GM19463 (cell line): ENCODE results near the gene HTRA1.

Experiments used
- ATAC-seq: cut with Tn5 transposase; IDR thresholded peaks from one replicate; pipeline ENCODE4 v1.9.1; 2021; ENCODE audit warnings: mild to moderate bottlenecking, moderate library complexity; ENCODE audit not compliant: unreplicated experiment

Gene HTRA1

DNA sequence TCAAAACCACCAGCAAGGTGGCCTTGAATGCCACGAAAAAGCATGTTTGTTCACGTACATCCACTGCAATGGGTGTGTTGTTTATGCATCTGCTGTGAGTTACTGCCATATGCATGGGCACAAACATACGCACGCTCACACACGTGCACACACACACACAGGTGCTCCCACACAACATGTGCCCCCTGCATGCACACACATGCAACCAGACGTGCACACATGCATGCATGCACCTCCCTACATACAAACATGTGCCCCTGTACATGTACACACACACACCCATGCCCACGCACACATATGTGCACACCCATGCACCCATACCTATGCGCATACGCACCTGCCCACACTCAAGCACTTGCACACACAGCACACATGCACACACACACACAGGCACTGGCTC, 89.1 kb downstream of the HTRA1 start:
- no peak for ATAC-seq

DNA sequence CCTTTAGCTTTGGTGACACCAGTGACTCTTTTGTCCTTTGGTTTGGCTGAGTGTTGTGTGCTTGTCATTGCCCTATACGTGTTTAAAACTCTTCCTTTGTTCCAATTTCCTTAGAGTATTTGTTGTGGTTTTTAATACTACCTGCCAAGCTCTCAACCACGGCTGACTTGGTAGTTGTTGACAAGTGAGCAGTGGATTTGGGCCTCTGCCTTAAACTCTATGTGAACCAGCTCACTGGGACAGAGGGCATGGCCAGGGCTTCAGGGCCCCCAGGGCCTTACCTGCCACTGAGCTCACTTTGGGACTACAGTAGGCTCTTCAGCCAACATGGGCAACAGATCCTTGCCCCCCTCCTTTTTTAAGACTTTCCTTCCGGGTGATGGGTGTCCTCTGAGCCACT, 89.6 kb downstream of the HTRA1 start:
- no peak for ATAC-seq

DNA sequence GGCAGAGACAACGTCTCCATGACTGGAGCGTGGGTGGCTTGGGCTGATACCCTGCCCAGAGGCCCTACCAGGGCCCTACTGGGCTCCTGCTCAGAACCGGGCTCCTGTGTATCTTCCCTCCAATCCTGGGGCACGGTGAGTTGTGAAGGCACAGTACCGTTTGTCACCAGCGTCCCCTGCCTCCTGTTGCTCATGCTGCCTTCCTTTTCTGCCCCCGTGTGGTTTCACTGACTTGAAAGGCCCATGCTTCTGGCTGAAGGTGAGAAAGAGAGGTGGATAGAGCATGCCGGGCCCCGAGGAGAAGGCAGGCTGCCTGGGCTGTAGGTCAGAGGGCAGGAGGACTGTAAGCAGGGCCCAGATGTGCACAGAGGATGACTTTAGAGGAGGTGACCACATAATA, 90.1 kb downstream of the HTRA1 start:
- no peak for ATAC-seq

DNA sequence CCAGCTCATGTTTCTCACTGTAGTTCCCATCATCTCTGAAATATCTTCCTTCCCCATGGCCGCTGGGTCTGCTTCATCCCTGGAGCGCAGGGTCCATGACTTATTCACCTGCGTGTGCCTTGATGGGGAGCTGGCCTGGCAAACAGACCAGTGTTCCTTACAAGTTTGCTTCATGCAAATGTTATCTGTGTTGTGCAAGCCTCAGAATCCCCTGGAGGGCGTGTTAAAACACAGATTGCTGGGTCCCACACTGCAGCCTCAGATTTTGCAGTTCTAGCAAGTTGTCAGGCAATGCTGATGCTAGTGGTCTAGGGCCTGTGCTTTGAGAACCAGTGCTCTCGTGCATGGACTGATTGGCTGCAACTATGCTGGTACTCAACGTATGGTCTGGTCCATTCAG, 92.0 kb downstream of the HTRA1 start:
- no peak for ATAC-seq

DNA sequence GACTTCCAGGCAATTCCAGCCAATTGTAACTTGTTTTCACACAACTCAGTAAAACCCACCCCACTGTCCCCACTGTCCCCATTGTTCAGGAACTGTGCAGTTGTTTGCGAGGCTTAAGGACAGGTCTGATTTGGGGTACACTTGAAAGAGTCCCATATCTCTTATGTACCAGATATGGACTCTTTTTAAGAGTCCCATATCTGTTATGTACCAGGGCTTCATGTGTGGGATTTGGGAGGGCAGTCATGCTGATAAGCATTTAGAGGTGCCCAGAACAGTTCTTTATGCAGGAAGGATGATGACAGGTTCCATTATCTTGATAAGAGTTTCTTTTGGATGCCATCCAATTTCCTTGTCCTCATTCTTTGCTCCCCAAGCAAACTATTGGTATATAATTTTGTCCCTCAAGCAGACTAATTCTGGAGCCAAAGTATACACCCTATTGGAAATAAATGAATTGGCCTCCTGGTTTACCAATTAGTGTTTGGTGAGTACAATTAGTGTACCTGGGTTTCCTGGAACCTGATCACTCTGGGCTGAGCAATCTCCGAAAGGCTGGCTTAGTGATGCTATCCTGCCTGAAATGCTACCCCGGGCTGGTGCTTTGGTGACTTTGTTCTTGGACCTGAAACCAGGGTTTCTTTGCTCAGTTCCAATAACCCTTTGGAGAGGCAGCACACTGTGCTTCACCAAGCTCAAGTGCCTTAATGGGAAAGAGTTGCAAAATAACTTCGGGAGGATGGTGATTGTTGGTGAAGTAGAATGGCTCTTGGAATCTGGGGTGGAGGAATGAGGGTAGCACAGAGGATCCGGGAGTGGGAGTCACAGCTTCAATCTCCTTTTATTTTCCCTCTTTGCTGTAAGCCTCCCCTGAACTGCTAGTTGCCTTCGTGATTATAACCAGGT, 93.0 kb downstream of the HTRA1 start:
- no peak for ATAC-seq

DNA sequence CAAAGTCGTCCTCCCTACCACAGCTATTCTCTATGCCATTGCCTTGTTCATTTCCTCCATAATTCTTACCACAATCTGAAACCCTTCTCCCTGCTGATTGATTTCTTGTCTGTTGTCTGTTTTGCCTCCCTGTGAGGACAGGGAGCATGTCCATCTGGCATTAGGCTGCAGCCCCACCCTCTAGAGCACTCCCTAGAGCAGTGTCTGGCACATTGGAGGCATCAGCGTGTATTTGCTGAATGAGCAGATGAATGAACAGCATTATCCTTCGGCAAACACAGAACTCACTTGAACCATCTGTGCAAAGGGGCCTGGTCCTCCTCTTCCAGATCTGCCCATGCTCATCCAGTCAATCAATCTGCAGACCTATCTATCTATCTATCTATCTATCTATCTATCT, 94.1 kb downstream of the HTRA1 start:
- no peak for ATAC-seq

DNA sequence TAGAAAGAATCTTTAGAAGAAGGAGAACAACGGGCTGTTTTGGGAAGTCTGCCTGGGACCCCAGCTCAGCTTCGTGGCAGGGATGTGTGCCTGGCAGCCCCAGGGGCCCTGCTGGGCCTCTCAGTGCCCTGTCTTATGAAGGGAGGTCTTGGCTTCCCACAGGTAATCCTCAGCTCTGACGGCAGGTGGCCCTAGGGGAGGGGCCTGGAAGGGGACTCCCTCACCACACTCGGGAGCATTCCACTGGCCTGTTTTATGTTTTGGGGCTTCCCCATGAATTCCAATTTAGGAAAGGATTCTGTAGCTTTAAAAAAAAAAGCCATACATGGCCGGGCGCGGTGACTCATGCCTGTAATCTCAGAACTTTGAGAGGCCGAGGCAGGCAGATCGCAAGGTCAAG, 96.2 kb downstream of the HTRA1 start:
- ATAC-seq: no peak

DNA sequence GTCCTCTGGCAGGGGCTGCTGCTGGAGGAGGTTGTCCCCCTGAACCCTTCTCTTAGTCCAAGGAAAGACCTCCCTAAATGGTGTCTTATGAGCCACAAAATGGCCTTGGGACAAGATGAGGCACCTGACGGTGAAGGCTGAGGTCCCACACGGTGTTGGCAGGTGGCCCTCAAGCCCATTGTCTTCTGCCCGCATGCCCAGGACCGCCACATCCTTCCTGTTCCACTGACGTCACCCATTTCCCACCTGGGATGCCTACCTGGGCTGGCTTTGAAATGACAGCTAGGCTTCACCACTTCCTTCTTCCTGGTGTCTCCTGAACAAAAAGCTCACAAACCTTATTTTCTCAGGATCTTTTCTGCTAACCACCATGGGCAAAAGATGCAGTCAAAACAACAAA, 97.1 kb downstream of the HTRA1 start:
- no peak for ATAC-seq

DNA sequence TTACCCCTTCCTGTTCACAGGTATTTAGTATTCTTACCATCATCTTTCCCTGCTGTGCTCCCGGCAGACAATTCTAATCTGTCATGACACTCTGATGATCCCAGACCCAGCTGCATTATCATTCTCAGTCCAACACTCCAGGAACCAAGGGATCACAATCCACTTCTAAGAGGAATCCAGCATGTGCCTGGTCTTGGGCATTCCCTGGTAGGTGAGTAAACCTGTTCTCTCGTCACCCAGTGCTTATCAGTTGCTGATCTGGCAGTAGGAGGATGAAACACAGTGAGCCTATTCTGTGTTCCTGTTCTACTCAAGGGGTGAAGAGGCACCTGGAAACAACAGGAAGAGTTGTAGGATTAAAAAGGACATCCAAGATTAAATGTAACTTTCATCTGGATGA, 97.9 kb downstream of the HTRA1 start:
- no peak for ATAC-seq

DNA sequence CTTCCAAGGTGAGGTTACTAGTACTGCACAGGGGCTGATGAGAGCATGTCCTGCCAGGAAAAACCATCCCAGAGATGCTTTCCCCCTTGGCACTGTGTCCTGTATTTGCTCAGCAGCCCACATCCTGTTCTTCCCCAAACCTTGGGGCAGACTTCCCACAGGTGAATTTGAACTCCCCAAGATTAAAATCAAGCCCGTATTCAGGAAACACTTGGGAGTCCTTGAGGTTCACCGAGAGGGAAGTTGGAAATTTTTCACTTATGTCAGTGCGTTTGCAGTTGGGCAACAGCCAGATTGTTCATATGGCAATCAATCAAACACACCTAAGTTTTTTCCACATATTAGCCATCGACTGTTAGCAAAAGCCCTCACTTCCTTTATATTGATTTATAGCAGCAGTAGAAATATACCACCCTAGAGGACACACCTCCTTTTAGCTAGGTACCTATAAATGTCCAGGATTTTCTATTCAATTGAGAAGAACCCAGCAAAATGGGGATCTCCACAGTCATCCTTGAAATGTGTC, 99.0 kb downstream of the HTRA1 start, which contains the start of gene DMBT1:
Gene DMBT1 (plus strand): TSS at position 476 of the 526 bp plus-strand sequence. CDS start 17 bp downstream, at position 493.
- ATAC-seq: no peak

DNA sequence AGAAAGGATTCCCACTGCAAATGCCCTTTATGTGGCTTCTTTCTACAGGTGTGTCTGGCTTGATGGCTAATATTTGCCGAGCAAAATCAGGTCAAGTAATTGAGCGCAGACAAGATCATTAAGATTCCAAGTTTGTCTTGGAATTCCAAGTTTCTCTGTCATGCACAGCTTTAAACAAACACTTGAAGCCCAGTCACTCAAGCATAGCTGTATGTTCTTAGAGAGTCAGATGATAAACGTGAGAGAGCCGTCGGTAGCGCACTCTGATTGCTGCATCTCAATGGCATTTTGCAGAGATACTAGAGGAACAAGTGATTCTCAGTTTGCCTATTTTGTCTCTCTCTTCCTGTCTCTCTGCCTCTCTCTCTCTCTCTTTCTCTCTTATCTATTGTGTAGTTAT, 99.9 kb downstream of the HTRA1 start:
- ATAC-seq: no peak

DNA sequence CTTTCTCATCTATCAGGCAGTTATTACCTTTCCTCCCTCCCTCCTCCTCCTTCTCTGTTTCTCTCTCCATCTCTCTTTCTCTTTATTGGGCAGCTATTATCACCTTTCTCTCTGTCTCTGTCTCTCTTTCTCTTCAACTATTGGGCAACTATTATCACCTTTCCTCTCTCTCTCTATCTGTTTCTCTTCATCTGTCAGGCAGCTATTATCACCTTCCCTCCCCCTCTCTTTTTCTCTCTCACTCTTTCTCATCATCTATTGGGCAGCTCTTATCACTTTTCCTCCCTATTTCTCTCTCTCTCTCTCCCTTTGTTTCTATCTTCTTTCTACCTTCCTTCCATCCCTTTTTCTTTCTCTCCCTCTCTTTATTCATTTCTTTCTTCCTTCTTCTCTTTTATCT, 100.4 kb downstream of the HTRA1 start:
- ATAC-seq: no peak
